Activated T-helper 1 cell treated with anti-CD3 and anti-CD28 coated beads, Interleukin-2, amount 50 U/mL, for 16 hours (primary cell): ENCODE measurements around the gene CDH26.

ENCODE experiments used
- DNase-seq, 2 donors: peaks; one replicate each; pipeline ENCODE4 v3.0.0-alpha.2; 2020; ENCODE audit warnings: low read depth in 1 of 2, low spot score in 1 of 2

The CDH26 gene

DNA sequence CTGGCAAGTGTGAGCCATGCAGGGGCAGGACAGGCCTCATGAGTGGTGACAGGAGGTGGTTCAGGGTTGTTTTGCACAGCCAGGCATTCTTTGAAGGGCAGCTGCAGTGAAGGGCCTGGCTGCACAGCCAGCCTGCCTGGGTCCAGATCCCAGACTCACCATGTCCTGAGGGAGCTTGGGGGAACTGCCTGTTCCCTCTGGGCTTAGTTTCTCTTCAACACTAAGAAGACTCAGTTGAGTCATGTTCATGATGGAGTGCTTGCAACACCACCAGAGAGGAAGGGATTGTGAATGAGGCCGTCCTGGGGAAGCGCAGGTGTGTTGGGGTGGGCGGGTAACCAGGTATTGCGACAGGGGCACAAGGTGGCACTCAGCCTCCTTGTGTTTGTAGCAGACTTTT is 102.4 kb downstream of the CDH26 start:
- no peak for DNase-seq

DNA sequence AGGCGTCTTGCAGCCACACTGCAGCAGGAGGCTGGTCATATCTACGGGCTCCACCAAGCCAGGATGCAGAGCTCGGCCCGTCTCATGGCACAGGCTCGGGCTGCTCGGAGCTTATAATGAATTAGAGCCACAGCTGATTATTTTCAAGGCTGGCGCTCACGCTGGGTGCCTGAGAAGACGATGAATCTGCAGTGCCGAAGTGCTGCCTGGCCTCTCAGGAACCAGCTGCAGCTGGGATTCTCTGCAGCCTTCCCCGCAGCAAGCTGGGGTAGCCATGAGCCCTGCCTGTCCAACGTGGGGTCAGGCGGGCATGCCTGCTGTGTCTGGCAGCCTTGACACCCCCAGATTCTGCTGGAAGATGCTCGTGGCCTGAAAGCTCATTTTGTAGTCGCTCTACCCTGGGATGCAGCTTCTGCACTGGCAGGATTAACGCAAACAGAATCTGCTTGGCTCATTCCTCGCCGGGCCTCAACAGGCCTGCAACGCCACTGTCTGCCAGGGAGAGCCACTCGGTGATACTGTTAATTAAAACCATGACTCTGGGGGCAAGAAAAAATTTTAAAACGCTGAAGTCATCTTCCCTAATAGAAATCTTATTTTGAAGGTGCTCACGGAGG is 104.3 kb downstream of the CDH26 start:
- no peak for DNase-seq

DNA sequence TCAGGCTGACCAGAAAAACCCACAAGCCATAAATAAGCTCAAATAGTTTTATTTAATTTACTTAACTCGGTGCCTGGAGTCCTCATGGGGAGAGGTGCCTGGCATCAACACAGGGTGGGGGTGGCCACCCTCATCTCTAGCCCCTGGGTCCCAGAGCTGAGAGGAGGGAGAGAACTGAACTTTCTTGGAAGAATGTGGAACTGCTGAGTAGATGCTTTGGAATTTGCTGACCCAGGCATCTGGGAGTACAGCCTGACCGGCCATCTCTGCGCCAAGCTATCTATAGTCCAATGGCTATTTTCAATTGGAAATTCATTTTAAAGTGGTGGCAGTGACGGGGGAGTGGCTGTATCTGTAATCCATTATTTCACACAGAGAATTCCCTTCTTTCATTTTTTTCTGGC is 104.8 kb downstream of the CDH26 start:
- no peak for DNase-seq

DNA sequence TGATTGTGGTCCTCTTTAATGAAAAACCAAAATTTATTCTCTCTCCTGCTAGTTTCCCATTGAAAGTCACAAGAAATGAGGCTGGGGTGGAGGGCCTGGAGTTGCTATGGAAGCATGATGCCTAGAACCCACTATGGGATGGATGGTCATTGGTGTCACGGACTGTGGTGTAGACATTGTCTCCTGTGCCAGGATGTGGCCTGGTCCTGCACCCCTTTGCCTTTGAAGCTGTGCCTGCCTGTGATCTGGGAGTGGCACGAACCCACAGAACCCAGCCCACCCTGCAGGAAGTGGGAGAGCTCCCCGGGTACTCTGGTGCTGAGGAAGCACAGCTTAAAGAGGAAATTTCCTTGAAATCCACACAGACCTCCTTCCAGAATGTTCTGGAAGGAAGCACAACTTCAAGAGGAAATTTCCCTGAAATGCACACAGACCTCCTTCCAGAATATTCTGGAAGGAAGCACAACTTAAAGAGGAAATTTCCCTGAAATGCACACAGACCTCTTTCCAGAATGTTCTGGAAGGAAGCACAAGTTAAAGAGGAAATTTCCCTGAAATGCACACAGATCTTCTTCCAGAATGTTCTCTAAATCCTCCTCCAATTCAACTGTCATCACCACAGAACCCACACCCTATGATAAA is 105.6 kb downstream of the CDH26 start:
- DNase-seq = no peak
